Measurements from ENCODE around the gene FUOM. TPM values are rescaled to one million over a fixed set of nuclear protein-coding genes. Genes with fewer than 3 reads are reported as not detected.
"Not testable (repeated sequence)": the region's sequence is repeated elsewhere in the genome, so short reads cannot be mapped to it uniquely, and the experiment has no call there.

The FUOM gene
- polyA plus RNA-seq, 3 donors, result 29.8 to 56.8 (median 39.0) TPM

GRCh38 chr10:133388236-133388972 is 30.6 kb upstream of the FUOM start:
- H3K27me3 Mint-ChIP-seq (ENCODE audit: low read depth in 3 of 3), result peaks cover 0 to under 1% (median 0%) of the 10 kb centered on the region in 3 donors
- no peak overlapping the region for H3K9ac ChIP-seq (ENCODE audit: insufficient read depth, low read length, poor library complexity, severe bottlenecking)
- no peak for TF ChIP-seq CTCF (IDR thresholded peaks at IDR 0.05)
- H3K27ac ChIP-seq (ENCODE audit: low read depth in 1 of 2, low read length in 2 of 2), result peak overlapping the region; percentile 35 to 63
- no peaks in the 10 kb centered on the region for H3K9me3 ChIP-seq (replicated peaks in 1 of 2; ENCODE audit: control insufficient read depth in 1 of 2, insufficient read depth in 1 of 2, low read length in 2 of 2)
- H3K9me3 Mint-ChIP-seq, result peaks cover 0 to 2% (median 0%) of the 10 kb centered on the region in 7 donors
- no peaks in the 10 kb centered on the region for H3K79me2 ChIP-seq (ENCODE audit: insufficient read depth, low read length)
- no peak for DNase-seq
- peak overlapping the region; percentile 74 to 79 for H3K4me3 Mint-ChIP-seq
- peak overlapping the region; percentile 68 for H3K4me2 ChIP-seq (replicated peaks; ENCODE audit: extremely low read depth, low read length, poor library complexity, severe bottlenecking)
- H3K27me3 ChIP-seq (ENCODE audit: control insufficient read depth in 2 of 2, insufficient read depth in 2 of 2, low read length in 2 of 2), result no peaks in the 10 kb centered on the region
- peak overlapping the region; percentile 67 for H2AFZ ChIP-seq (ENCODE audit: insufficient read depth, low read depth, low read length, poor library complexity, severe bottlenecking)
- 97% methylated on average over 12 of the region's 17 CpGs for WGBS (ENCODE audit: insufficient coverage)
- no peaks in the 10 kb centered on the region for H4K20me1 ChIP-seq (ENCODE audit: insufficient read depth, low read length)
- peak overlapping the region in 6 of 7 donors; percentile 48 to 80 (median 76) for H3K27ac Mint-ChIP-seq
- no peaks in the 10 kb centered on the region for H3K36me3 ChIP-seq (replicated peaks in 1 of 2; ENCODE audit: control insufficient read depth in 1 of 2, insufficient read depth in 2 of 2, low read length in 2 of 2)
- intact Hi-C loops (cut with micrococcal nuclease), result no loop called here
- peaks cover 23% of the 10 kb centered on the region for H3K4me1 Mint-ChIP-seq
- H3K4me1 ChIP-seq (ENCODE audit: control insufficient read depth in 1 of 2, insufficient read depth in 2 of 2, low read length in 2 of 2), result peaks cover 25 to 26% of the 10 kb centered on the region in 2 donors
- peak overlapping the region in 1 of 3 experiments; percentile 60 for H3K4me3 ChIP-seq (replicated peaks in 1 of 3; ENCODE audit: low read depth in 2 of 3, low read length in 3 of 3)
- peaks cover 15 to 23% of the 10 kb centered on the region in 2 donors for H3K36me3 Mint-ChIP-seq

GRCh38 chr10:133386951-133387350 is 29.1 kb upstream of the FUOM start:
- H3K27ac Mint-ChIP-seq; H3K4me3 Mint-ChIP-seq; H4K20me1 ChIP-seq (ENCODE audit: insufficient read depth, low read length); H3K36me3 ChIP-seq (replicated peaks in 1 of 2; ENCODE audit: control insufficient read depth in 1 of 2, insufficient read depth in 2 of 2, low read length in 2 of 2); DNase-seq; H3K9ac ChIP-seq (ENCODE audit: insufficient read depth, low read length, poor library complexity, severe bottlenecking); H2AFZ ChIP-seq (ENCODE audit: insufficient read depth, low read depth, low read length, poor library complexity, severe bottlenecking); H3K9me3 Mint-ChIP-seq; H3K27me3 Mint-ChIP-seq (ENCODE audit: low read depth in 3 of 3); H3K4me2 ChIP-seq (replicated peaks; ENCODE audit: extremely low read depth, low read length, poor library complexity, severe bottlenecking); H3K27me3 ChIP-seq (ENCODE audit: control insufficient read depth in 2 of 2, insufficient read depth in 2 of 2, low read length in 2 of 2); H3K4me3 ChIP-seq (replicated peaks in 1 of 3; ENCODE audit: low read depth in 2 of 3, low read length in 3 of 3); H3K9me3 ChIP-seq (replicated peaks in 1 of 2; ENCODE audit: control insufficient read depth in 1 of 2, insufficient read depth in 1 of 2, low read length in 2 of 2); intact Hi-C loops (cut with micrococcal nuclease); H3K79me2 ChIP-seq (ENCODE audit: insufficient read depth, low read length); H3K27ac ChIP-seq (ENCODE audit: low read depth in 1 of 2, low read length in 2 of 2): not testable (repeated sequence)
- WGBS (ENCODE audit: insufficient coverage), result no CpG with 5 or more reads among the region's 4 CpGs
- peaks cover 23% of the 10 kb centered on the region for H3K4me1 Mint-ChIP-seq
- H3K4me1 ChIP-seq (ENCODE audit: control insufficient read depth in 1 of 2, insufficient read depth in 2 of 2, low read length in 2 of 2), result peaks cover 22 to 24% of the 10 kb centered on the region in 2 donors
- peaks cover 18 to 28% of the 10 kb centered on the region in 2 donors for H3K36me3 Mint-ChIP-seq
